ENCODE measurements around the gene DIAPH1. TPM values are rescaled to one million over a fixed set of nuclear protein-coding genes. Genes with fewer than 3 reads are reported as not detected.

DIAPH1 gene
- total RNA-seq, 1 donor from 2014 or later = 136 TPM

- ATAC-seq (ENCODE audit: low read depth) = no peak
- intact Hi-C loops (cut with micrococcal nuclease) = no loop called here
- CTCF ChIA-PET = interaction anchor here (0.8 to 4.9 kb wide), 4 partner anchors 11 to 40 kb away, joined by 4 to 33 read pairs (median 8); partner anchors contain the start of gene DIAPH1
These were observed 14.7 kb downstream of the DIAPH1 start for GRCh38 chr5:141603923-141604717.

DNA sequence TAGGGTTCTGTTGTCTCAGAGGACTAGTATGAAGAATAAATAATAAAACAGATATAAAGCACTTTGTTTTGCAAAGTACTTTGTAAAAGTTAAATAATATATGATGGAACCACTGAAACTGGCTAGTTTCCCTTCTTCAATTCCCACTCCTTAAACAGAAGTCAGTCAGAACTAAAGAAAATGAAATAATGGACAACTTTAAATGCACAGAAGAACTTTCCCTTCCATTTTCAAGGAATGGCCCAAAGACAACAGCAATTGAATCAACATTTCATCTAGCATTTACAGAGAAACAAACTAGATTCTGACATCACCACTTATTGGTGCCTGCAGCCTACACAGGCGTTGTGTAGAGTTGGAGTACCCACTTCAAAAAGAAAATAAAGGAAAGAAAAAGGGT, 16.2 kb downstream of the DIAPH1 start:
- Mint-ChIP-seq H3K27ac (peak overlapping the region; percentile 18), H3K9me3 (peaks cover 2% of the 10 kb centered on the region)

More at GRCh38 chr5:141603923-141604717, 14.7 kb downstream of the DIAPH1 start:
- Mint-ChIP-seq H3K9me3 (no peaks in the 10 kb centered on the region), H3K4me3 (peak overlapping the region; percentile 44), H3K27me3 (no peaks in the 10 kb centered on the region), H3K27ac (peak overlapping the region; percentile 86), H3K4me1 (peaks cover 89% of the 10 kb centered on the region), H3K36me3 (ENCODE audit: low read depth) (peaks cover 6% of the 10 kb centered on the region)
- TF ChIP-seq CTCF (IDR thresholded peaks at IDR 0.05) = no peak
- DNase-seq = no peak
- POLR2A ChIA-PET = interaction anchor here (0.8 to 1.8 kb wide), 3 partner anchors 13 to 47 kb away, joined by 3 to 7 read pairs (median 3); partner anchors contain the start of genes DIAPH1 and FCHSD1

DNA sequence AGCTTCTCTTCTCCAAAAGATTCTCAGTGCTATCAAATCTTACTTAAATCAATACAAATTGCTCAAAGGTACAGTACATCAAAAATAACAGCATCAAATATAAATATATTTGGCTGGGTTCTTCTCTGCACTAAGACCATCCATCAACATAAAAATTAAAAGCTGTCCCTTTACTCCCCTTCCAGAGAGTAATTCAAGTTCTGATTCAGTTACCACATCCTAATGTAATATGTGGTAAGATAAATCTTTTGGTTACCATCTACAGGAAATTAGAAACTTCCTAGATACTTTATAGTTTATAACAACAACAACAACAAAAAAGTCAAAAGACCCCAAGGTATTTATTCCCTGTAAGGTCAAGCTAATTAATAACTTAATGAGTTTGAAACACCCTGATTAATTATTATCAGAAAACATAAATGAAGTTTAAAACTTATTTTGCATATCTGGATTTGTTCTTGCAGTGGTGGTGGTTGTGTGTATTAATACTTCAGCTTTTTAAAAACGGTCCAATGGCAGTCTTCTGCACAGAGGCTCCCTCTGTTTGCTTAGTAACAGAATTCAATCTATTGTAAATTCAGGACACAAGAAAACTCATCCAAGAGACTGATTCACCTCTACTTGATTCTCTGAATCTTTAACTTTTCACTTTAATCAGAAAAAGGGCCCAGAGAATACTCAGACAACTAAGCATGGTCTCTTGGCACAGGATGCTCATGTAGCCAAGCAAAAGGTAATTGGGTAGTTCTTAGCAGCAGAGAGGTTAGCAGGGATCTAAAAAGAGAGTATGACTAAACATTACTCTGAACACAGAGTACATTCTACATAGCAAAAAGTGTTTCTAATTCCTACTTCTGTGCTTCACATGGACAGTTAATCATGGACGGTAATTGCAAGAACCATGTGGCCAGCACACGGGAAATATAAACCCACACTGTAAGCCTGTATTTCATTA, 20.1 kb downstream of the DIAPH1 start:
- POLR2A ChIA-PET = interaction anchor here (1.0 to 1.4 kb wide), 3 partner anchors 7 to 35 kb away, joined by 3 read pairs; partner anchors contain the start of gene DIAPH1

More for the DNA sequence above, 16.2 kb downstream of the DIAPH1 start:
- ChIA-PET CTCF (interaction anchor here (1.3 to 4.9 kb wide), 4 partner anchors 9 to 17 kb away, joined by 3 to 33 read pairs (median 8); no protein-coding TSS in a partner anchor), POLR2A (no interaction called here)
- Mint-ChIP-seq H3K4me3 (no peak overlapping the region), H3K36me3 (ENCODE audit: low read depth) (peaks cover 4% of the 10 kb centered on the region), H3K4me1 (peaks cover 90% of the 10 kb centered on the region), H3K27me3 (no peaks in the 10 kb centered on the region)
- intact Hi-C loops (cut with micrococcal nuclease) = no loop called here
- no peak for TF ChIP-seq CTCF (IDR thresholded peaks at IDR 0.05)
- DNase-seq (no peak), ATAC-seq (ENCODE audit: low read depth) (no peak)

GRCh38 chr5:141597814-141598213, 21.0 kb downstream of the DIAPH1 start:
- ATAC-seq (ENCODE audit: low read depth) (no peak), DNase-seq (no peak)
- peak overlapping the region; percentile 36 for H3K27ac Mint-ChIP-seq
- ChIA-PET CTCF (interaction anchor here (1.0 to 3.2 kb wide), 3 partner anchors 20 to 40 kb away, joined by 3 to 41 read pairs (median 3); partner anchors contain the start of genes DIAPH1 and RELL2), POLR2A (interaction anchor here (1.0 to 1.4 kb wide), 3 partner anchors 8 to 36 kb away, joined by 3 read pairs; partner anchors contain the start of gene DIAPH1)
- intact Hi-C loops (cut with micrococcal nuclease) = loop anchor here (1.0 kb wide), 1 partner anchor 7 kb away; no protein-coding TSS in a partner anchor
- H3K27me3 Mint-ChIP-seq = no peaks in the 10 kb centered on the region
- H3K9me3 Mint-ChIP-seq = peaks cover 5% of the 10 kb centered on the region
- H3K4me1 Mint-ChIP-seq = peaks cover 62% of the 10 kb centered on the region
- peaks cover 29% of the 10 kb centered on the region for H3K36me3 Mint-ChIP-seq (ENCODE audit: low read depth)
- no peak for TF ChIP-seq CTCF (IDR thresholded peaks at IDR 0.05)
- no peak overlapping the region for H3K4me3 Mint-ChIP-seq

More for the DNA sequence above, 20.1 kb downstream of the DIAPH1 start:
- peaks cover 5% of the 10 kb centered on the region for H3K9me3 Mint-ChIP-seq
- no peak for DNase-seq
- H3K36me3 Mint-ChIP-seq (ENCODE audit: low read depth) = peaks cover 25% of the 10 kb centered on the region
- CTCF ChIA-PET = interaction anchor here (1.4 to 3.2 kb wide), 2 partner anchors 19 to 39 kb away, joined by 3 to 41 read pairs; partner anchors contain the start of genes DIAPH1 and RELL2
- no peak for TF ChIP-seq CTCF (IDR thresholded peaks at IDR 0.05)
- peaks cover 64% of the 10 kb centered on the region for H3K4me1 Mint-ChIP-seq
- no peaks in the 10 kb centered on the region for H3K27me3 Mint-ChIP-seq
- no peak overlapping the region for H3K4me3 Mint-ChIP-seq
- no peak for ATAC-seq (ENCODE audit: low read depth)
- H3K27ac Mint-ChIP-seq = peak overlapping the region; percentile 66
- intact Hi-C loops (cut with micrococcal nuclease) = no loop called here

Data from activated B cell treated with CpG ODN at 0.5 μM for 24 hours (primary cell).